ENCODE measurements around the gene HMGXB3.
A peak's percentile ranks its signal among the peaks of the same experiment; 100 is the strongest.

The HMGXB3 gene

GRCh38 chr5:149981206-149981605 lies 19.3 kb upstream of the HMGXB3 start:
- no peak for DNase-seq (ENCODE audit: low read depth in 3 of 3)

GRCh38 chr5:149982505-149982904 lies 18.0 kb upstream of the HMGXB3 start:
- DNase-seq (ENCODE audit: low read depth in 3 of 3): no peak

GRCh38 chr5:149988126-149988525 lies 12.4 kb upstream of the HMGXB3 start:
- DNase-seq (ENCODE audit: low read depth in 3 of 3): no peak

- DNase-seq (ENCODE audit: low read depth in 3 of 3): peak; percentile 40 to 54 (median 52)
Observed at GRCh38 chr5:149990518-149991376, 9.8 kb upstream of the HMGXB3 start.

GRCh38 chr5:149993471-149993870 lies 7.1 kb upstream of the HMGXB3 start:
- no peak for DNase-seq (ENCODE audit: low read depth in 3 of 3)

GRCh38 chr5:149995385-149996204 lies 4.9 kb upstream of the HMGXB3 start:
- no peak for DNase-seq (ENCODE audit: low read depth in 3 of 3)

GRCh38 chr5:149996205-149996890 lies 4.2 kb upstream of the HMGXB3 start:
- DNase-seq (ENCODE audit: low read depth in 3 of 3): no peak

- no peak for DNase-seq (ENCODE audit: low read depth in 3 of 3)
Observed at GRCh38 chr5:149998281-149998680, 2.3 kb upstream of the HMGXB3 start.

- DNase-seq (ENCODE audit: low read depth in 3 of 3): no peak
Observed at GRCh38 chr5:149999359-149999758, 1.2 kb upstream of the HMGXB3 start.

- DNase-seq (ENCODE audit: low read depth in 3 of 3): no peak
Observed at GRCh38 chr5:149999866-150000255, 678 bp upstream of the HMGXB3 start.

GRCh38 chr5:150000990-150001659 lies 586 bp downstream of the HMGXB3 start:
- DNase-seq (ENCODE audit: low read depth in 3 of 3): peak in 2 of 3 experiments; percentile 8 to 38

- peak in 2 of 3 experiments; percentile 32 to 44 for DNase-seq (ENCODE audit: low read depth in 3 of 3)
Observed at GRCh38 chr5:150001660-150002486, 1.3 kb downstream of the HMGXB3 start.

GRCh38 chr5:150006318-150006717 lies 5.8 kb downstream of the HMGXB3 start:
- DNase-seq (ENCODE audit: low read depth in 3 of 3): no peak

GRCh38 chr5:150007050-150007449 lies 6.5 kb downstream of the HMGXB3 start:
- DNase-seq (ENCODE audit: low read depth in 3 of 3): no peak

- DNase-seq (ENCODE audit: low read depth in 3 of 3): no peak
Observed at GRCh38 chr5:150009671-150010387, 9.3 kb downstream of the HMGXB3 start.

- DNase-seq (ENCODE audit: low read depth in 3 of 3): no peak
Observed at GRCh38 chr5:150013931-150014330, 13.4 kb downstream of the HMGXB3 start.

- no peak for DNase-seq (ENCODE audit: low read depth in 3 of 3)
Observed at GRCh38 chr5:150014456-150014855, 13.9 kb downstream of the HMGXB3 start.

- no peak for DNase-seq (ENCODE audit: low read depth in 3 of 3)
Observed at GRCh38 chr5:150015415-150015814, 14.9 kb downstream of the HMGXB3 start.

GRCh38 chr5:150016537-150016936 lies 16.0 kb downstream of the HMGXB3 start:
- no peak for DNase-seq (ENCODE audit: low read depth in 3 of 3)
